Measurements from ENCODE around the gene JUP. TPM values are rescaled to one million over a fixed set of nuclear protein-coding genes. Genes with fewer than 3 reads are reported as not detected.

JUP gene
- total and polyA plus RNA-seq, 2 of the 13 experiments (the other 11 are each of a cell fraction or from before 2014, with no cell fraction given) = 12.1 to 20.6 TPM

- in situ Hi-C loops (cut with HindIII; ENCODE audit: extremely low pct_ligation_motif_present, low pct_unique_long_range_greater_than_20kb) = no loop called here
- peak overlapping the region; percentile 64 for H3K9ac ChIP-seq (ENCODE audit: insufficient read depth, low read depth, low read length)
- DNase-seq (ENCODE audit: low spot score) (peak; percentile 77), FAIRE-seq (peak; percentile 89), ATAC-seq (peak; percentile 61)
- no TSS peak for BruUV-seq (replicated peaks)
- H3K36me3 ChIP-seq (replicated peaks in 1 of 2; ENCODE audit: control insufficient read depth in 1 of 2, insufficient read depth in 2 of 2, low read length in 2 of 2) = no peaks in the 10 kb centered on the region; a peak in 1 of 5 replicates
- peak overlapping the region; percentile 75 for H3K27ac ChIP-seq (ENCODE audit: extremely low read length, insufficient read depth, low read length)
- no peaks in the 10 kb centered on the region for H3K79me2 ChIP-seq (ENCODE audit: insufficient read depth, low read length)
- H3K9me3 ChIP-seq (ENCODE audit: low read length) = no peaks in the 10 kb centered on the region
- 4% methylated on average over 12 of the region's 12 CpGs for WGBS (ENCODE audit: low lambda C conversion rate)
- peak overlapping the region; percentile 24 to 60 (median 42) for H3K4me3 ChIP-seq (replicated peaks in 1 of 3; ENCODE audit: insufficient read depth in 1 of 3, low read depth in 2 of 3, low read length in 3 of 3)
- H3K27me3 ChIP-seq (ENCODE audit: control insufficient read depth in 1 of 2, insufficient read depth in 2 of 2, low read length in 2 of 2) = no peaks in the 10 kb centered on the region
- ChIA-PET CTCF (ENCODE audit: low intra/inter-chr PET ratio, low total read pairs) (interaction anchor here (1.2 to 1.4 kb wide), 2 partner anchors 8 to 24 kb away, joined by 5 read pairs; partner anchors contain the start of gene JUP), POLR2A (interaction anchor here (0.8 to 3.6 kb wide), 21 partner anchors 8 to 188 kb away, joined by 3 to 95 read pairs (median 5); partner anchors contain the start of genes EIF1, FKBP10, HAP1 and JUP)
- no peak overlapping the region for H2AFZ ChIP-seq (ENCODE audit: low read length)
- H3K4me1 ChIP-seq (ENCODE audit: insufficient read depth, low read length) = peaks cover 60% of the 10 kb centered on the region
- H3K4me2 ChIP-seq (ENCODE audit: low read depth, low read length) = peak overlapping the region; percentile 84
- H4K20me1 ChIP-seq (ENCODE audit: insufficient read depth, low read length) = no peaks in the 10 kb centered on the region; the same call in 1 of the 2 replicates
- intact Hi-C loops (cut with micrococcal nuclease; ENCODE audit: unreplicated experiment) = loop anchor here (1.0 kb wide), 3 partner anchors 9 to 182 kb away; partner anchors contain the start of gene JUP
- no peak for TF ChIP-seq PCBP1 (IDR thresholded peaks at IDR 0.05; ENCODE audit: borderline replicate concordance, low read depth, low read length)
- TF ChIP-seq ZNF841 (CRISPR knock-in tag; IDR thresholded peaks at IDR 0.05; ENCODE audit: borderline replicate concordance) = no peak
- TF ChIP-seq SPEN (CRISPR knock-in tag; IDR thresholded peaks at IDR 0.05; ENCODE audit: low read depth) = peak; percentile 65; the same call in 1 of the 2 replicates
- peak; percentile 68; the same call in 1 of the 2 replicates for TF ChIP-seq HIVEP1 (CRISPR knock-in tag; IDR thresholded peaks at IDR 0.05)
- no peak for TF ChIP-seq ZBTB43 (CRISPR knock-in tag; conservative IDR thresholded peaks at IDR 0.05)
- no peak for TF ChIP-seq SOX13 (IDR thresholded peaks at IDR 0.05)
- peak in 1 of 2 experiments; percentile 43; a peak in 1 of 4 replicates for TF ChIP-seq SOX13 (CRISPR knock-in tag; conservative IDR thresholded peaks at IDR 0.05 in 1 of 2, IDR thresholded peaks at IDR 0.05 in 1 of 2)
- peak; percentile 45 for TF ChIP-seq XRCC5 (optimal IDR thresholded peaks at IDR 0.05; ENCODE audit: low read length)
- TF ChIP-seq ZNF646 (CRISPR knock-in tag; IDR thresholded peaks at IDR 0.05) = 0 out of 2 replicates have a peak, but pooled peaks have one; percentile 49
- no peak for TF ChIP-seq SKIL (CRISPR knock-in tag; IDR thresholded peaks at IDR 0.05; ENCODE audit: borderline replicate concordance)
- TF ChIP-seq NFKBIZ (CRISPR knock-in tag; IDR thresholded peaks at IDR 0.05) = no peak
Observed at GRCh38 chr17:41777574-41778188, 8.8 kb downstream of the JUP start.
